ENCODE data around the gene EVX2.

DNA sequence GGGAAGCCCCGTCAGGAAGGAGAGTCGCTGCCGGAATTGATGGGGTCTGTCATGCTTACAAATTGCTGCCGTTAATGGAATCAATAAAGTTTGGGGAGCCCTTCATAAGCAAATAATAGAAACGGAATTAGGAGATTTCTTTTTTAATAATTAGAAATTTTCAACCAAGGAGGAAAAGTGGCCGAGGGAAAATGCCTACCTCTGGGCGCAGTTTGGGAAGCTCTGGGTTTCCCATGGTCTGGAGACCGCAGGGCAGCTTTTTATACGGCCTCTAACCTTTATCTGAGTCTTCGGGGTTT lies 1.3 kb downstream of the EVX2 start:
- TF ChIP-seq ZFX (IDR thresholded peaks at IDR 0.05) = no peak
- TF ChIP-seq, protein P1, sequence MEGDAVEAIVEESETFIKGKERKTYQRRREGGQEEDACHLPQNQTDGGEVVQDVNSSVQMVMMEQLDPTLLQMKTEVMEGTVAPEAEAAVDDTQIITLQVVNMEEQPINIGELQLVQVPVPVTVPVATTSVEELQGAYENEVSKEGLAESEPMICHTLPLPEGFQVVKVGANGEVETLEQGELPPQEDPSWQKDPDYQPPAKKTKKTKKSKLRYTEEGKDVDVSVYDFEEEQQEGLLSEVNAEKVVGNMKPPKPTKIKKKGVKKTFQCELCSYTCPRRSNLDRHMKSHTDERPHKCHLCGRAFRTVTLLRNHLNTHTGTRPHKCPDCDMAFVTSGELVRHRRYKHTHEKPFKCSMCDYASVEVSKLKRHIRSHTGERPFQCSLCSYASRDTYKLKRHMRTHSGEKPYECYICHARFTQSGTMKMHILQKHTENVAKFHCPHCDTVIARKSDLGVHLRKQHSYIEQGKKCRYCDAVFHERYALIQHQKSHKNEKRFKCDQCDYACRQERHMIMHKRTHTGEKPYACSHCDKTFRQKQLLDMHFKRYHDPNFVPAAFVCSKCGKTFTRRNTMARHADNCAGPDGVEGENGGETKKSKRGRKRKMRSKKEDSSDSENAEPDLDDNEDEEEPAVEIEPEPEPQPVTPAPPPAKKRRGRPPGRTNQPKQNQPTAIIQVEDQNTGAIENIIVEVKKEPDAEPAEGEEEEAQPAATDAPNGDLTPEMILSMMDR (conservative IDR thresholded peaks at IDR 0.05) = no peak
